K562 (cell line): Measurements from ENCODE around the gene CTXN1. TPM values are rescaled to one million over a fixed set of nuclear protein-coding genes. Genes with fewer than 3 reads are reported as not detected.

Experiments
- ATF2 ChIP-seq: sonication (generic); formaldehyde crosslinking; IDR thresholded peaks from 2 replicates; pipeline ENCODE4 v1.8.1; 2022; ENCODE audit warnings: missing genetic modification reagents
- CREB3 ChIP-seq: fragments of 450-650 bp; conservative IDR thresholded peaks from 2 replicates; pipeline ENCODE4 v1.6.1; 2016; ENCODE audit warnings: missing genetic modification characterization, low read depth, mild to moderate bottlenecking, missing compliant biosample characterization, moderate library complexity
- EP300 ChIP-seq: IDR thresholded peaks from 2 replicates; pipeline ENCODE4 v1.6.1; 2012; ENCODE audit warnings: low read length, improper control_type of control experiment
- FOS ChIP-seq: IDR thresholded peaks from 3 replicates; pipeline ENCODE4 v1.6.1; 2011; ENCODE audit not compliant: insufficient read length; ENCODE audit errors: extremely low read depth
- MED1 ChIP-seq: sonication (generic); formaldehyde crosslinking; IDR thresholded peaks from 2 replicates; pipeline ENCODE4 v1.8.1; 2023; ENCODE audit warnings: missing genetic modification reagents, borderline replicate concordance
- MLLT1 ChIP-seq, 2 experiments: fragments of 450-650 bp; IDR thresholded peaks; 2 replicates each; pipeline ENCODE4 v1.6.1; 2016
- MXI1 ChIP-seq: IDR thresholded peaks from 2 replicates; pipeline ENCODE4 v1.6.1; 2011; ENCODE audit warnings: low read depth, mild to moderate bottlenecking, improper control_type of control experiment, low read length
- PURB ChIP-seq: sonication (generic); formaldehyde crosslinking; IDR thresholded peaks from 2 replicates; pipeline ENCODE4 v1.9.0; 2021; ENCODE audit warnings: low read depth, mild to moderate bottlenecking, missing genetic modification reagents
- SAFB ChIP-seq: fragments of 200-400 bp; formaldehyde crosslinking; IDR thresholded peaks from 2 replicates; pipeline ENCODE4 v1.6.1; 2017; ENCODE audit warnings: low read depth, low read length, borderline replicate concordance
- SNAPC5 ChIP-seq: fragments of 250-450 bp; sonication (Bioruptor Pico); IDR thresholded peaks from 2 replicates; pipeline ENCODE4 v1.8.0; 2021; ENCODE audit warnings: moderate library complexity, mild to moderate bottlenecking, inconsistent platforms
- TCF7L2 ChIP-seq: fragments of 150-350 bp; IDR thresholded peaks from 2 replicates; pipeline ENCODE4 v1.6.1; 2016; ENCODE audit warnings: low read depth, mild to moderate bottlenecking, low read length, moderate library complexity
- TFAM ChIP-seq: fragments of 250-450 bp; sonication (Bioruptor Pico); conservative IDR thresholded peaks from 2 replicates; pipeline ENCODE4 v1.5.0; 2021; ENCODE audit warnings: mild to moderate bottlenecking, moderate library complexity
- ZBTB43 ChIP-seq: sonication (generic); formaldehyde crosslinking; IDR thresholded peaks from 2 replicates; pipeline ENCODE4 v1.8.0; 2023; ENCODE audit warnings: mild to moderate bottlenecking, missing genetic modification reagents
- ZNF780A ChIP-seq: fragments of 250-450 bp; sonication (Bioruptor Pico); IDR thresholded peaks from 2 replicates; pipeline ENCODE4 v1.5.0; 2021; ENCODE audit warnings: mild to moderate bottlenecking
- ZNF785 ChIP-seq: fragments of 250-450 bp; sonication (Bioruptor Pico); IDR thresholded peaks from 2 replicates; pipeline ENCODE4 v1.4.0; 2020; ENCODE audit warnings: mild to moderate bottlenecking
- ZNF830 ChIP-seq: fragments of 250-450 bp; sonication (Bioruptor Pico); IDR thresholded peaks from 2 replicates; pipeline ENCODE4 v1.5.0; 2021; ENCODE audit warnings: mild to moderate bottlenecking
- polyA plus RNA-seq, 8 experiments: library from polyadenylated mRNA; depleted of rRNA in 4 of 8; stranded (reverse) in 5 of 8; unstranded in 3 of 8; fragments of >200 nt; fragmentation: Nextera tagmentation in 2 of 8; fragmentation: Illumina TruSeq in 1 of 8; extraction: Ambion mirVana in 2 of 8; extraction: Trizol in 1 of 8; gene quantifications; 2 replicates each; pipeline versions ENCODE4 v1.2.1 to v1.2.3, GENCODE V29; 2011 to 2014; ENCODE audit warnings: inconsistent platforms in 1 of 8, missing spikeins in 1 of 8
- total RNA-seq, 7 experiments: library from RNA; depleted of rRNA in 6 of 7; stranded (reverse); fragments of >200 nt in 6 of 7; fragmentation: Illumina TruSeq in 2 of 7; extraction: Trizol in 2 of 7; gene quantifications; 2 replicates each; pipeline versions ENCODE4 v1.2.1 to v1.2.3, GENCODE V29; 2011 to 2021; ENCODE audit warnings: low replicate concordance in 1 of 7
- TF ChIP-seq, protein P1 (sequence below): sonication (generic); formaldehyde crosslinking; IDR thresholded peaks from 2 replicates; pipeline ENCODE4 v1.8.1; 2023; ENCODE audit warnings: mild to moderate bottlenecking, missing genetic modification reagents, moderate library complexity
- TF ChIP-seq, protein P2 (sequence below): sonication (generic); formaldehyde crosslinking; IDR thresholded peaks from 2 replicates; pipeline ENCODE4 v1.8.1; 2022; ENCODE audit warnings: missing genetic modification reagents

CTXN1 gene
- total and polyA plus RNA-seq, 9 of the 15 experiments (the other 6 are each of a cell fraction or from before 2014, with no cell fraction given) = 0.15 to 37.4 (median 1.8) TPM; not detected in 2

GRCh38 chr19:7919610-7920518, 6.1 kb downstream of the CTXN1 start, which contains the start of gene SNAPC2 (continued):
- TF ChIP-seq MED1 (CRISPR knock-in tag) = no peak
- TF ChIP-seq MXI1 = no peak
- TF ChIP-seq ATF2 (CRISPR knock-in tag) = no peak
- no peak for TF ChIP-seq ZNF830 (CRISPR knock-in tag)
- TF ChIP-seq EP300 = no peak
- TF ChIP-seq ZBTB43 (CRISPR knock-in tag) = no peak
- TF ChIP-seq, protein P1, sequence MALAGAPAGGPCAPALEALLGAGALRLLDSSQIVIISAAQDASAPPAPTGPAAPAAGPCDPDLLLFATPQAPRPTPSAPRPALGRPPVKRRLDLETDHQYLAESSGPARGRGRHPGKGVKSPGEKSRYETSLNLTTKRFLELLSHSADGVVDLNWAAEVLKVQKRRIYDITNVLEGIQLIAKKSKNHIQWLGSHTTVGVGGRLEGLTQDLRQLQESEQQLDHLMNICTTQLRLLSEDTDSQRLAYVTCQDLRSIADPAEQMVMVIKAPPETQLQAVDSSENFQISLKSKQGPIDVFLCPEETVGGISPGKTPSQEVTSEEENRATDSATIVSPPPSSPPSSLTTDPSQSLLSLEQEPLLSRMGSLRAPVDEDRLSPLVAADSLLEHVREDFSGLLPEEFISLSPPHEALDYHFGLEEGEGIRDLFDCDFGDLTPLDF (CRISPR knock-in tag) = peak; percentile 57; the same call in 1 of the 2 replicates
- no peak for TF ChIP-seq FOS
- TF ChIP-seq MLLT1 (IDR thresholded peaks at IDR 0.05) = no peak
- no peak for TF ChIP-seq TFAM (CRISPR knock-in tag)
- TF ChIP-seq, protein P2, sequence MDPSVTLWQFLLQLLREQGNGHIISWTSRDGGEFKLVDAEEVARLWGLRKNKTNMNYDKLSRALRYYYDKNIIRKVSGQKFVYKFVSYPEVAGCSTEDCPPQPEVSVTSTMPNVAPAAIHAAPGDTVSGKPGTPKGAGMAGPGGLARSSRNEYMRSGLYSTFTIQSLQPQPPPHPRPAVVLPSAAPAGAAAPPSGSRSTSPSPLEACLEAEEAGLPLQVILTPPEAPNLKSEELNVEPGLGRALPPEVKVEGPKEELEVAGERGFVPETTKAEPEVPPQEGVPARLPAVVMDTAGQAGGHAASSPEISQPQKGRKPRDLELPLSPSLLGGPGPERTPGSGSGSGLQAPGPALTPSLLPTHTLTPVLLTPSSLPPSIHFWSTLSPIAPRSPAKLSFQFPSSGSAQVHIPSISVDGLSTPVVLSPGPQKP (CRISPR knock-in tag) = no peak
- no peak for TF ChIP-seq SNAPC5 (CRISPR knock-in tag)
- no peak for TF ChIP-seq PURB (CRISPR knock-in tag)
- no peak for TF ChIP-seq TCF7L2
- TF ChIP-seq SAFB = no peak; the same call in none of the 2 replicates
- no peak for TF ChIP-seq ZNF780A (CRISPR knock-in tag)
- no peak for TF ChIP-seq ZNF785 (CRISPR knock-in tag)
- no peak for TF ChIP-seq CREB3
